HepG2 (cell line): ENCODE measurements around the gene PNMA8C.

ENCODE experiments used
- CTCF ChIP-seq: sonication (generic); formaldehyde crosslinking; IDR thresholded peaks from 2 replicates; pipeline ENCODE4 v1.5.0; 2020; ENCODE audit warnings: mild to moderate bottlenecking, missing genetic modification reagents, moderate library complexity
- KDM1A ChIP-seq: IDR thresholded peaks from 2 replicates; pipeline ENCODE4 v1.6.1; 2016; ENCODE audit warnings: missing compliant biosample characterization
- POLR2A ChIP-seq, 2 experiments: IDR thresholded peaks; 2 replicates each; pipeline ENCODE4 v1.6.1; 2011; ENCODE audit warnings: low read depth in 2 of 2, low read length in 2 of 2, mild to moderate bottlenecking in 1 of 2, moderate library complexity in 1 of 2; ENCODE audit not compliant: insufficient read depth in 1 of 2
- PRDM15 ChIP-seq: sonication (generic); formaldehyde crosslinking; IDR thresholded peaks from 2 replicates; pipeline ENCODE4 v1.4.0; 2020; ENCODE audit warnings: missing genetic modification reagents
- RBAK ChIP-seq: sonication (generic); formaldehyde crosslinking; IDR thresholded peaks from 2 replicates; pipeline ENCODE4 v1.5.1; 2020; ENCODE audit warnings: mild to moderate bottlenecking, missing genetic modification reagents
- RELA ChIP-seq: sonication (generic); formaldehyde crosslinking; IDR thresholded peaks from 2 replicates; pipeline ENCODE4 v1.4.0; 2020; ENCODE audit warnings: missing genetic modification reagents
- ZBTB10 ChIP-seq: sonication (generic); formaldehyde crosslinking; IDR thresholded peaks from 2 replicates; pipeline ENCODE4 v1.4.0; 2020; ENCODE audit warnings: missing genetic modification reagents, borderline replicate concordance
- ZNF350 ChIP-seq: sonication (generic); formaldehyde crosslinking; IDR thresholded peaks from 2 replicates; pipeline ENCODE4 v1.4.0; 2020; ENCODE audit warnings: mild to moderate bottlenecking, low read depth, missing genetic modification reagents, borderline replicate concordance

GRCh38 chr19:46413262-46414031, 15.3 kb downstream of the PNMA8C start, which contains the start of gene CCDC8:
- TF ChIP-seq PRDM15: no peak
- TF ChIP-seq ZNF350 (CRISPR knock-in tag): no peak
- TF ChIP-seq RBAK (CRISPR knock-in tag): no peak
- no peak for TF ChIP-seq RELA (CRISPR knock-in tag)
- TF ChIP-seq CTCF: no peak
- TF ChIP-seq KDM1A: no peak
- TF ChIP-seq ZBTB10 (CRISPR knock-in tag): no peak
- no peak for TF ChIP-seq POLR2A (IDR thresholded peaks at IDR 0.05; ENCODE audit: insufficient read depth in 1 of 2, low read depth in 2 of 2, low read length in 2 of 2)
